ENCODE data around the gene GC.
"Not testable (repeated sequence)": the region's sequence is repeated elsewhere in the genome, so short reads cannot be mapped to it uniquely, and the experiment has no call there.

The GC gene

DNA sequence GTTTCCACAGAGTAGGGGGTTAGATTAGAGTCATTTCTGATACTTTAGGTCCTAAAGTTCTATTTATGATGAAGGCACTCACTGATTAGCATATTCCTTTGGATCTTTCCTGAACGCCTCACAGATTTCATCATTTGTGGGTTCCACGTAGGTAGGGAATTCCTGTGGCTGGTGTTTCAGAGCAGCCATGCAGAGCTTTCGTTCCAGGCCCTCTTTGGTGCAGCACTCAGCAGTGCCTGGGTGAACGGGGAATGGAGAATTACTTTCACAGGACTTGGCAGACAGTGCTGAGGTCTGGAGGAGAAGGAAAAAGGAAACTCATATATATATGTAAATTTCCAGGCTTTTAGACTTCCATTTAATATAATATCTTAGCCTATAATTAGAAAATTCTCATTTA, 18.5 kb downstream of the GC start:
- no peak for DNase-seq

DNA sequence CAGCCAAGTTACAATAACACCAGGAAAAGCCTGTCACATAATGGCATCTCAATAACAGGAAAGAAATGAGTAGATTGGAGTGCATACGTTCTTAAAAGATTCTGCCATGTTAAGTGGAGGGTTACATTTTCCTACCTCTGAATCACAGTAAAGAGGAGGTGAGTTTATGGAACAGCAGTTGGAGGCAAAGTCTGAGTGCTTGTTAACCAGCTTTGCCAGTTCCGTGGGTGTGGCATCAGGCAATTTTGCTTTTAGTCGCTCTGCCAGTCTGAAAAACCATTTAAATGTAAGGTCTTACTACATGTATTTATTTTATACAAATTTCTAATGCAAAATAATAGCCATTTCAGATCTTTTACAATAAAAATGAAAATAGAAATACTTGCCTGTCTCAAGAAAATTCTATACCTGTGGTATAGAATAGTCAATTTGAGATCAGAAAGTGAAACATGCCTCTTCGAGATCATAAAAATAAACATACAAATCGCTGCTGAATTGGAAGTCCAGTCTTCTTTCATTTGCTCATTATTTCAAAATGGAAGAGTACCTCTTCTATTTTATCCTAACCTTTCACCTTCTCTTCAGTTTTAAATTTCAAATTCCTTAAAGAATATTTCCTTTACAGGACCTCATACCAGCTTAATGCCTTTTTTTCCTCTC, 31.4 kb downstream of the GC start:
- no peak for DNase-seq

DNA sequence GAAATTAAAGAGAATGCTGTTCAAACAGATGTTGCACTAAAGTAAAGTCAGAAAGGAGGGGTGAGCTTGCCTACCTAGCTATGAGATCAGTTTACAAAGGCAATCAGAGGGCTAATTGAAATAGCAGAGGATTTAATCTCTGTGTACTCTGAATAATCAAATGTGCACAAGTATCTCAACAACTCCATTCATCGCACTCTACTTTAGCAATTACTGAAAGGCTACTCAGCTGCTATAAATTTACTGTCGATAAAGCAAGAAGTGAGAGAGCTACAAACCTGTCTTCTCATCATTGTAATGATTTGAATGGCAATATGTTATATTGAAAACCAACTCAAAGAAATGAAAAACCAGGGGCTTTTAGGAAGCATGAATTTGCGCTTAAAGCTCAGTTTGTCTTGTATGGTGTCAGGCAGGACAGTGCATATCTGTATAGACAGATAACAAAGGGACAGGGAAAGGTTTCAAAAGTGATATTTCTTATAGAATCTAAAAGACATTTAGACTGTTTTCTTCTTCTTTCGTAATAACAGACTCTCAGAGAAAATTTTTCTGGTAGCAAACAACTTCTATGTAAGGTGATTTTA, 34.8 kb downstream of the GC start:
- no peak for DNase-seq

DNA sequence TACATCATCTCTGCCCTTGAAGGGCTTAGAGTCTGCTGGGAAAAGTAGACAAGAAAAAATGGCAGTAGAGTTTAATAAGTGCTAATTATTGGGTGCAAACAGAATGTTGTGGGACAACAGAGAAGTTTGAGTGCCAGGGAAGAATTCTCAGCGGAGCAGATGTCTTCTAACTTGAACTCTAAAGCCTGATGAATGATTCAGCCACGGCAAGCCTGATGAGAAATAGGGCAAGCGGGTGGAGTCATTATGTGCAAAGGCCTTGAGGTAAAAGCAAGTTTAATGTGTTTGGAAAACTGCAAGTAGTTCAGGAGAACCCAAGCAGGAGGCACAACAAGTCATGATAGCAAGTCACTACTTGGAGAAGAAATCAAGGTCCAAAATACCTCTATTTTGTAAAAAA, 37.5 kb downstream of the GC start:
- DNase-seq: no peak

DNA sequence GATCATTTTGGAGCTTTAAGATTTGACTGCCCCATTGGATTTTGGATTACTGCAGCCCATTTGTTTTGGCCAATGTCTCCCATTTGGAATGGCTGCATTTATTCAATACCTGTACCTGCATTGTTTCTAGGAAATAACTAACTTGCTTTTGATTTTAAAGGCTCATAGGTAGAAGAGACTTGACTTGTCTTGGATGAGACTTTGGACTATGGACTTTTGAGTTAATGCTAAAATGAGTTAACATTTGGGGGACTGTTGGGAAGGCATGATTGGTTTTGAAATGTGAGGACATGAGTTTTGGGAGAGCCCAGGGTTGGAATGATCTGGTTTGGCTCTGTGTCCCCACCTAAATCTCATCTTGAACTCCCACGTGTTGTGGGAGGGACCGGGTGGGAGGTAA, 45.1 kb downstream of the GC start:
- not testable (repeated sequence) for DNase-seq

DNA sequence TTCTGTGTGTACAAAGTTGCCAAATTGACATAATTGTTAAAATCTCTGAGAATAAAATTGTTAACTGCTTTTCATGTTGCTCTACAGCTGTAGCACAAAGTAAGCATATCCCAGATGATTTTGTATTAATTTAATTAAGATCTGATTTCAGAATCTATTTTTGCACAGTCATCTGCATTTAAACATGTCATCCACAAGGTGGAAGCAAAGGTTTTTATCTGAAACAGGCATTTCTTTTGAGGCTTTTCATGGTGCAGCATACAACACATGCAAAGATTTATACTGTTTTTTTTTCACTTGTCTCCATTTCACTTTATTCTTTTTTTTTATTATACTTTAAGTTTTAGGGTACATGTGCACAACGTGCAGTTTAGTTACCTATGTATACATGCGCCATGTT, 51.2 kb downstream of the GC start:
- DNase-seq: no peak

DNA sequence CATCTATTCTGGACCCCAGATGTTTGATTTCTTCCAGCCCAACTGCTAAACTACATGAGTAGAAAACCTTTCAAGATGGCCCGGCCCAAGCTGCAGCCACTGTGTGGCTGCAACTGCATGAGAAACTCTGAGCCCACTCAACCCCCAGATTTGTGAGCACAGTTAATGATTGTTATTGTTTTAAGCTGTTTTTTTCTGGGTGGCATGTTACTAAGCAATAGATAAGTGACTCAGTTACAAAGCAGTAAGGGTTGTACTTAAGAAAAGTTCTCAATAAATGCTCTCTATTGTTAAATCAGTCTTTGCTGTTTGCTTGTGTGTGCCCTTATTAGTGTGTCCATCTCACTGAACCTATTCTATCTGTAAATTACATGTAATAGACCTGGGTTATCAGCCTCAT, 51.8 kb downstream of the GC start:
- no peak for DNase-seq

DNA sequence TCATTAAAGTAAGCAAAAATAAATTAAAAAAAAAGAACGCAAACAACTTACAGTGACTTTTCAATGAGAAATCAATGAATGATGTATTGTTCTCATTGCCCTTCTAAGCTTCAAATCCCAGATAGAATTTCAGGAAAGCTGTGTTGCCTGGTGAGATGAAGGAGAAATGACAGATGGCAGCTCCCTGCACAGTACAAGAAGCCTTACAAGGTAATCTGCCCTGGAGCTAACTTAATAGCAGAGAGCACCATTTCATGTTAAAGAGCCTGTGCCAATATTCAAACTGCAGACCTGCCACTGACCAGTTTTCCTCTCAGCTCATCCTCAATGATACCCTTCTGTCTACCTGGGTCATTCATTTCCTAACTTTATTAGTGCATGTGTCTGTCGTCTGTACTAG, 54.0 kb downstream of the GC start:
- DNase-seq: no peak

DNA sequence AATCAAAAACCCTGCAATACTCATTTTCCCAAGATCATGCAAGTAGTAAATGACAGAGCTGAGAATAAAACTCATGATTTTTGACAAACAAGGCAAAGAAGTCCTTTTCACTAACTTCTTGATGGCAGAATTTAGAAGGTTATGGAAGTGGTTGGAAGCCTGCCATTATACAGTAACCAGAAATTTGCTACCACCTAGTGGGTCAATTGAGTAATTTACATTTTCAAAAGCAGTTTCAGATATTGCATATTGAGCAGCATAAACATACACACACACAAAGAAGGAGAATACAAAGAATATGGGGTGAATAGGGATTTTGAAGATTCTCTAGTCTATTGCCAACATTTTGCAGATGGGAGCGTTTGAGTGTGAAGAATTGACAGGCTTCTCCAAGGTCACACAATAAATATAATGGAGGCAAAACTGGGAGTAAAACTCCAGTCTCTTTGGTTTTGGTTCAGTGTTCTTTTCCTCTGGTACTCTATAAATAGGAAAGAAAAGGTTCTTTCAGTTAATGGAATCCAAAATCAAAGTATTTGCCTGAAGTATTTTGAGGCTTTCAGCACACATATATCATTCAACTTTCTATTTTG, 70.2 kb downstream of the GC start:
- DNase-seq: no peak

DNA sequence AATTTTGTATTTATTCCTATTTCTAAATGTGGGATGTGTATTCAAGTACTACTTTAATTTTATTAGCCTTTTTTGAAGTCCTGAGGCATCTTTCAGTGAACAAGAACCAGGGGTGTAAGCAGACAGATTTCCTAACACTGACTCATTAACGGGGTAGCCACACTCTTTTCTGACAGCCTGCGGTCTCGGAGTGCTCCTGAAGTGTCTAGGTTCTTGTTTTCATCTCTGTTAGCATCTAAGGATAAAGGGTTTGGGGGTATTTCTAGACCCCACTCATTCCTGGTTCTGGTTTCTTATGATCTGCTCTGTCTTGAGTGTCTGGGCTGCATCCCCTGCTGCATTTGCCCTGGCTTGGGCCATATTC, 71.9 kb downstream of the GC start:
- DNase-seq: no peak

DNA sequence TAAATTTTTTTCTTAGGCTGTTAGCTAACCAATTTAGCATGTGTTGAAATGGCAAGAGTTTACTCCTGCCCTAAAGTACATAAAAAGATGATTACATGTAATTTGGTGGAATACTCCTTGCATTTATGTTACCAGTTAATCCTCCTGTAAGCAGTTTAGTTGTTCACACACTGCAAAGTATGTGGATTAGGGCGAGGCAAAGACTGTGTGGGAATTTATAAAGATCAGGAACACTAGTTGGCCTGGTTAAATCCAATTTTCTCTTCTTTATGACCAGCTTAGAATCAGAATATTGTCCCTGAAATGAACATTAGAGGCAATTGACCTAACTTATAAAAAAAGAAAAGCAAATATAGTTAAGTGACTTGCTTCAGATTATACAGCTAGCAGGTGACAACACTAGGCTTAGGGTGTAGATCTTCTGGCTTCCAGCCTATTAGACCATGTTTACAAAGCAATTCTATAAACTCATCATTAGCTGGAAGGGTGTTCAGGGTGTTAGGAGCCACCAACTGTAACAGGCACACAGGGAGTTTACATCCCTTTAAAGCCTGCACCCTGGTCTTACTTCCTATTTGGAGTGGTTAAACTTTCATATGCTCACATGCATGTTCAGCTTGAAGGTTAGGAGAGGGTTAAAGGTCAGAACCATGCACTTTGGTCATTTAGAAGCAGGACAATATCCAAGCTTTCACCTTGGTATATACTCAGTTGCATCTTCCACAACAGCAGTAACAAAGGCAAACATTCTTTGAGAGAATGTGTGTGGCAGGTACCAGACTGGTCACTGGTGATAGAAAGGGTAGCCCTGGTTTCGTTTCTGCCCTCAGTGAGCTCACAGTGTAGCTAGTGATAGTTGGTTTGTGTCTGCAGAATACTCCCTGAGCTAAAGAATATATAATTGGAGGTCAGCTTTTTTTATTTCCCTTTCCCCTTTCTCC, 72.6 kb downstream of the GC start:
- no peak for DNase-seq

DNA sequence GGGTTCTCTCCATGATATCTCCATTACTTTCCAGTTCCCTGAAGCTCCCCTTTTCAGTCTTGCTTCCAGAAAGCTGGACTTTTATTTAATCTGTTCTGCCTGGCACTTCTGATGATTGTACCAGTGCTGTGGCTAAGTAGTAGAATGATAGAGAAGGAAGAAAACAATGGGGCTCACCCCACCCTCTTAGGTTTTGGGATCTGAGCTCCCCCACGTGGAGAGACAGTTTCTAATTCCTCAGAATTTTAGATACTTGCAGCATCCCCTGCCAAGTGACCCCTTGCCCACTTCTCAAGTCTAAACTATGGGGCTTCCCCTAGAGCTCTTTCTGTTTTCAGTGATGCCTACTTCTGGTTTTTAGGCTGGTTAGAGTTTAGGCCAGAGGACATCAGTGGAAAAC, 73.9 kb downstream of the GC start:
- no peak for DNase-seq

DNA sequence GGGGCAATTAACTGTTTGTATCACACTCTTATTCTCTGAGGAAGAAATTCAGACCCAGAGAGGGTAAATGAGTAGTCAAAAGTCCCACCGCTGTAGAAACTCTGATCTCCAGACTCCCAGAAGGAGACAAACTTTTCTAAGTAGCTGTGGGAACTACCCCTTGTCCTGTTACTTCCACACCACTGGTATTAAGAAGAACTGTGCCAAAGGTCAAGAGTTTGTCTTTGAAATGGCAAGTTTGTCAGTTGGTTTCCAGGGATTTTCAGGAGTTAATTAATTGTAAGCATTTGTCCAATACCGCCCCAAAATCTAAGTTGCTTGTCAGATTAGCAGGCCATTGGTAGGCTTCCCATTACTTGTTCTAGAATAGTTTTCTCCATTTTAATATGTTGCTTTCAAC, 85.7 kb downstream of the GC start:
- no peak for DNase-seq

DNA sequence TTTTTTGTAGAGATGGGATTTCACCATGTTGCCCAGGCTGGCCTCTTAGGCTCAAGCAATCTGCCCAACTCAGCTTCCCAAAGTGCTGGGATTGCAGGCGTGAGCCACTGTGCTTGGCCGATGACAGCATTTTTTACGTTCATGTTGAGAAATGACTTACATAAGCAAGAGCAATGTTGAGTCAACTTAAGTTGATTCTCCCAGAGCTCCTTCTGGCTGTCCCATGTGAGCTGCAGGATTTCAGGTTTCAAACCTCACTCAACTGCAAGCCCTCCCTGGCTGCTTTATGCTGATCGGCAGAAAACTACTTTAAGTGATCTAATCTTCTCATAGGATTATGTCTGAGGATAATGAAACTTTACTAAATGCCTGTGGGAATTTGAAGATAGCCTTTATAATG, 86.8 kb downstream of the GC start:
- DNase-seq: no peak

DNA sequence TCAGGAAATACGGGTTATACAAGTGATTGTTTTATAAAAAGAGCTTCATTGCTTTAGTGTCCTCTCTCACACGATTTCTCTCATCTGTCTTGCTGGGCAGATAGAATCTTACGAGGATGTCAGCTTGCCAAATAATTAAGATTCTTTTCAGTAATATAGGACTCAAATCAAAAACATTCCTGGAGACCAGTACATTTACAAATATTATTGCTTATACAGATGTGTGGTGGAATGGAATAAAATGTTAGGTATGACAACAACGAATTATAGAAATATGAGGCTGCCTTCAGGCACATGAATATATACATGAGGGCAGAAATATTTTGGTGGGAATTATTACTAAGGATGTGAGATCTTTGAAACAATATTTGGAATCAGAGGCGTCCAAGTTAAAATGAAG, 88.9 kb downstream of the GC start:
- no peak for DNase-seq

DNA sequence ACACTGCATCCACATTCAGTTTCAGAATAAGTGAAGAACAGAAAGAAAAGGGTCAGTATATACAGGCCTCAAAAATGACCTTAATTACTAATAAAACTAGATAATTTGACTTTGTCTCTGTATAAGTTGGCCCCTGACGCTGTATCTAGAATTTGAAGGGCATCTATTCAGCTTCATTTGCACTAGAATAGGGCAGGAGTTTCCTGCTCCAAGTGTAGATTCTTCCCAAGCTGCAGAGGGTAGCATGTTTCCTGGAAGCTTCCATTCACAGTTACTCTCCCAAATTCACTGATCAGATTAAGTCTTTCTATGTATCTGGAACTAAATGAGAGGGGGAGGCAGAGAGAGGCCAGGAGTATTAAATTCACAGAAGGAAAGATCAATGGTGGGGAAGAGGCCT, 90.9 kb downstream of the GC start:
- DNase-seq: no peak

DNA sequence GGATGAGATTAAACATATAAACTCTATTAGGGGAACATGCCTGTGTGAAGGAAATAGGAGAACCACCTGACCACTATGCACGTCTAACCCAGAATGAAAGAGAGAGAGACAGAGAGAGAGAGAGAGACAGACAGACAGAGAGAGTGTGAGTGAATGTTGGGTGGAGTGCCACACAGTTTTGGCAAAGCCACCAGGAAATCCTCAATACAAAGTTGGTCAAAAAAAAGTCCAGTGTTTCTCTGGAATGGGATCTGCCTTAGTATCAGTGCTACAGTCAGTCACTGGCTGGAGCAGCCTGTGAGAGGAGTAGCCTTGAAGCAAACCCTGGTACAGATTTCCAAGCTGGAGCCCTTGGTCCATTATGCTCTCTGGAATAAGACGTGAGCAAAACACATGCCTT, 91.7 kb downstream of the GC start:
- no peak for DNase-seq

Data from stimulated activated CD4-positive, alpha-beta T cell treated with anti-CD3 and anti-CD28 coated beads, Interleukin-1b, Interleukin-23, amount 100 ng/mL, for 48 hours (primary cell).